ENCODE data around the gene IL34.

GRCh38 chr16:70705056-70705455 is 58.7 kb downstream of the IL34 start:
- TF ChIP-seq, protein P1, sequence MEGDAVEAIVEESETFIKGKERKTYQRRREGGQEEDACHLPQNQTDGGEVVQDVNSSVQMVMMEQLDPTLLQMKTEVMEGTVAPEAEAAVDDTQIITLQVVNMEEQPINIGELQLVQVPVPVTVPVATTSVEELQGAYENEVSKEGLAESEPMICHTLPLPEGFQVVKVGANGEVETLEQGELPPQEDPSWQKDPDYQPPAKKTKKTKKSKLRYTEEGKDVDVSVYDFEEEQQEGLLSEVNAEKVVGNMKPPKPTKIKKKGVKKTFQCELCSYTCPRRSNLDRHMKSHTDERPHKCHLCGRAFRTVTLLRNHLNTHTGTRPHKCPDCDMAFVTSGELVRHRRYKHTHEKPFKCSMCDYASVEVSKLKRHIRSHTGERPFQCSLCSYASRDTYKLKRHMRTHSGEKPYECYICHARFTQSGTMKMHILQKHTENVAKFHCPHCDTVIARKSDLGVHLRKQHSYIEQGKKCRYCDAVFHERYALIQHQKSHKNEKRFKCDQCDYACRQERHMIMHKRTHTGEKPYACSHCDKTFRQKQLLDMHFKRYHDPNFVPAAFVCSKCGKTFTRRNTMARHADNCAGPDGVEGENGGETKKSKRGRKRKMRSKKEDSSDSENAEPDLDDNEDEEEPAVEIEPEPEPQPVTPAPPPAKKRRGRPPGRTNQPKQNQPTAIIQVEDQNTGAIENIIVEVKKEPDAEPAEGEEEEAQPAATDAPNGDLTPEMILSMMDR (IDR thresholded peaks at IDR 0.05) = no peak
- TF ChIP-seq POLR2A (IDR thresholded peaks at IDR 0.05; ENCODE audit: low read length) (no peak), RCOR1 (IDR thresholded peaks at IDR 0.05; ENCODE audit: low read depth, low read length) (no peak), REST (IDR thresholded peaks at IDR 0.05) (no peak), EP300 (IDR thresholded peaks at IDR 0.05) (no peak), MYC (IDR thresholded peaks at IDR 0.05; ENCODE audit: borderline replicate concordance, low read length) (no peak), SMC3 (IDR thresholded peaks at IDR 0.05) (no peak)
- TF ChIP-seq, protein P2, sequence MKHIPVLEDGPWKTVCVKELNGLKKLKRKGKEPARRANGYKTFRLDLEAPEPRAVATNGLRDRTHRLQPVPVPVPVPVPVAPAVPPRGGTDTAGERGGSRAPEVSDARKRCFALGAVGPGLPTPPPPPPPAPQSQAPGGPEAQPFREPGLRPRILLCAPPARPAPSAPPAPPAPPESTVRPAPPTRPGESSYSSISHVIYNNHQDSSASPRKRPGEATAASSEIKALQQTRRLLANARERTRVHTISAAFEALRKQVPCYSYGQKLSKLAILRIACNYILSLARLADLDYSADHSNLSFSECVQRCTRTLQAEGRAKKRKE (CRISPR knock-in tag; IDR thresholded peaks at IDR 0.05; ENCODE audit: low read depth) = no peak
